OCI-LY7 (cell line): Measurements from ENCODE around the gene DCLK1. TPM values are rescaled to one million over a fixed set of nuclear protein-coding genes. Genes with fewer than 3 reads are reported as not detected.

Source experiments
- BruUV-seq: library from RNA; stranded (reverse); fragments of 400-500 nt; replicated peaks from 2 replicates; lab custom pipeline; 2021; lab: Mats Ljungman, UMichigan
- CTCF ChIA-PET: fragments of 300-600 bp; sonication (Branson Sonifier 250); formaldehyde crosslinking; loops from one replicate; lab custom pipeline; 2022; ENCODE audit warnings: antibody characterized with exemption; ENCODE audit not compliant: unreplicated experiment; lab: Charles Lee
- POLR2A ChIA-PET: fragments of 300-600 bp; sonication (Branson Sonifier 250); formaldehyde crosslinking; loops from one replicate; lab custom pipeline; 2022; ENCODE audit warnings: antibody characterized with exemption; lab: Charles Lee
- DNase-seq: peaks from one replicate; pipeline ENCODE4 v3.0.0-alpha.2; 2015; ENCODE audit warnings: low spot score
- H2AFZ ChIP-seq: fragments of 200-600 bp; sonication (generic), shearing (Covaris generic); 2 replicates; pipeline ENCODE4 v1.6.1; 2014; ENCODE audit warnings: mild to moderate bottlenecking, antibody characterized with exemption, low read length, moderate library complexity
- H3K27ac ChIP-seq: fragments of 200-600 bp; sonication (generic); 2 replicates; pipeline ENCODE4 v1.5.1; 2014; ENCODE audit warnings: mixed run types, low read depth, mild to moderate bottlenecking, moderate library complexity, low read length, inconsistent platforms; ENCODE audit not compliant: poor library complexity, severe bottlenecking
- H3K36me3 ChIP-seq: fragments of 200-600 bp; sonication (generic); 2 replicates; pipeline ENCODE4 v1.6.1; 2014; ENCODE audit warnings: mild to moderate bottlenecking, antibody characterized with exemption, low read length, moderate library complexity, mixed read lengths; ENCODE audit not compliant: insufficient read depth
- H3K4me1 ChIP-seq: fragments of 200-600 bp; sonication (generic); 2 replicates; pipeline ENCODE4 v1.5.1; 2014; ENCODE audit warnings: mild to moderate bottlenecking, low read length; ENCODE audit not compliant: insufficient read depth, poor library complexity, severe bottlenecking
- H3K4me2 ChIP-seq: fragments of 200-600 bp; sonication (generic); 2 replicates; pipeline ENCODE4 v1.6.1; 2014; ENCODE audit warnings: mild to moderate bottlenecking, low read length
- H3K4me3 ChIP-seq: fragments of 200-600 bp; sonication (generic); 2 replicates; pipeline ENCODE4 v1.5.1; 2014; ENCODE audit warnings: mild to moderate bottlenecking, low read depth, low read length; ENCODE audit not compliant: poor library complexity, severe bottlenecking
- H3K79me2 ChIP-seq: fragments of 200-600 bp; sonication (generic); 2 replicates; pipeline ENCODE4 v1.6.1; 2016; ENCODE audit warnings: low read depth, mild to moderate bottlenecking, low read length, moderate library complexity, mixed read lengths; ENCODE audit not compliant: insufficient read depth
- H3K9me2 ChIP-seq: fragments of 200-600 bp; sonication (generic); 2 replicates; pipeline ENCODE4 v1.6.1; 2016; ENCODE audit warnings: mild to moderate bottlenecking, low read length, mixed read lengths; ENCODE audit not compliant: insufficient read depth
- H3K9me3 ChIP-seq: fragments of 200-600 bp; sonication (generic); 2 replicates; pipeline ENCODE4 v1.6.1; 2014; ENCODE audit warnings: mild to moderate bottlenecking, mixed run types, low read length, mixed read lengths
- H4K20me1 ChIP-seq: fragments of 200-600 bp; sonication (generic); 2 replicates; pipeline ENCODE4 v1.6.1; 2014; ENCODE audit warnings: mild to moderate bottlenecking, antibody characterized with exemption, low read length, moderate library complexity, mixed read lengths; ENCODE audit not compliant: insufficient read depth
- EZH2phosphoT487 ChIP-seq: fragments of 200-600 bp; sonication (generic); IDR thresholded peaks from 2 replicates; pipeline ENCODE4 v1.6.1; 2018; ENCODE audit warnings: low read depth, borderline replicate concordance, mild to moderate bottlenecking, mixed run types, antibody characterized with exemption, low read length, moderate library complexity, mixed read lengths
- intact Hi-C: fragments of 100-400 bp; cut with micrococcal nuclease; formaldehyde crosslinking; loops from one replicate; pipeline ENCODE4 v1.10.0; 2022; ENCODE audit not compliant: unreplicated experiment
- total RNA-seq, 2 experiments: library from RNA; depleted of rRNA in 1 of 2; stranded (reverse); fragments of >200 nt in 1 of 2; shearing (Covaris generic) in 1 of 2; gene quantifications; 2 replicates each; pipeline ENCODE4 v1.2.3, GENCODE V29; 2014 to 2022
- TF ChIP-seq, protein P1 (sequence below): fragments of 200-600 bp; sonication (generic); conservative IDR thresholded peaks from 2 replicates; pipeline ENCODE4 v1.5.1; 2014; ENCODE audit warnings: mild to moderate bottlenecking, antibody characterized with exemption, low read length, moderate library complexity, mixed read lengths

Gene DCLK1
- total RNA-seq, 2 experiments from 2014 or later: not detected

DNA sequence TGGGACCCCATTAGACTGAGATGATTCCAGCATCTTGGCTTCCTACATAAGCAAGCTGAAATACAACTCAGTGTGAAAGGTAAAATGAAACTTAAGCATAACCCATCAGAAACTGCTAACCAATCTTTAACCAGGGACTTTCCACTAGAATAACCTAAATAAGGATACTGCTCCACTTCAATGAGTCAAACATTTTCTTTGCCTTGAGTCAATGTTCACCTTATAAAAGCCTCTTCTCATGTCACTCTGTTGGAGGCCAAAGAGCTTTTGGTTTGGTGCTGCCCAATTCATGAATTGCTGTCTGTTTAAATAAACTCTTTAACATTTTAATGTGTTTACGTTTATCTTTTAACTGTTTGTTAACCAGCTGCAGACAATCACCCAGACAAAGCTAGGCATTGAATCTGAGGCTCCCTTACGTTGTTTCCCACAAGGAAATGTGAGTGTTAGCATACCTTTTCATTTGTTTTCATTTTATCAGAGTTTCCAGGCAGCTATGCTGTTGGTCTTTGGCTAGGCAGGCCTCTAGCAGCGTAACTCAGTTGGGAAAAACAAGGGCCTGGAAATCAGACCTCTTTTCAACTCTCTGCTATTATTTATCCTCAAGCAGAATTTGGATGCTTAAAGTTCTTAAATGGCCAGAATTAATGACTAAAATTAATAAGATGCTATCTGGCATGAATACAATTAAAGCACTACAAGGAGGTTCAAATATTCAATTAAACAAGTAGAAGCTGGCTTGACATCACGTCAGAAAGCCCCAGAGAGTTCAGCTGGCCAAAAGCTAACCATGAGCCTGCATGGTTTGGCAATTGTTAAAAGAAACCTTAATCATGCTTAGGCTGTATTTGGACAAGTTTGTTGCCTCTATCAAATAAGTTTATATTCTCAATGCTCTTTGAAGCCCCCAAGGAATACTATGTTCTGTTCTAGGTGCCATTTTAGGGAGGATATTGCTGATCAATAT, 200.2 kb downstream of the DCLK1 start:
- no peak overlapping the region for H3K27ac ChIP-seq
- no peaks in the 10 kb centered on the region for H3K79me2 ChIP-seq
- no TSS peak for BruUV-seq
- intact Hi-C loops: no loop called here
- H3K4me3 ChIP-seq: no peak overlapping the region
- no peaks in the 10 kb centered on the region for H3K9me3 ChIP-seq
- no peak overlapping the region for H3K4me2 ChIP-seq
- no peaks in the 10 kb centered on the region for H3K36me3 ChIP-seq
- no peak for TF ChIP-seq EZH2phosphoT487
- TF ChIP-seq, protein P1, sequence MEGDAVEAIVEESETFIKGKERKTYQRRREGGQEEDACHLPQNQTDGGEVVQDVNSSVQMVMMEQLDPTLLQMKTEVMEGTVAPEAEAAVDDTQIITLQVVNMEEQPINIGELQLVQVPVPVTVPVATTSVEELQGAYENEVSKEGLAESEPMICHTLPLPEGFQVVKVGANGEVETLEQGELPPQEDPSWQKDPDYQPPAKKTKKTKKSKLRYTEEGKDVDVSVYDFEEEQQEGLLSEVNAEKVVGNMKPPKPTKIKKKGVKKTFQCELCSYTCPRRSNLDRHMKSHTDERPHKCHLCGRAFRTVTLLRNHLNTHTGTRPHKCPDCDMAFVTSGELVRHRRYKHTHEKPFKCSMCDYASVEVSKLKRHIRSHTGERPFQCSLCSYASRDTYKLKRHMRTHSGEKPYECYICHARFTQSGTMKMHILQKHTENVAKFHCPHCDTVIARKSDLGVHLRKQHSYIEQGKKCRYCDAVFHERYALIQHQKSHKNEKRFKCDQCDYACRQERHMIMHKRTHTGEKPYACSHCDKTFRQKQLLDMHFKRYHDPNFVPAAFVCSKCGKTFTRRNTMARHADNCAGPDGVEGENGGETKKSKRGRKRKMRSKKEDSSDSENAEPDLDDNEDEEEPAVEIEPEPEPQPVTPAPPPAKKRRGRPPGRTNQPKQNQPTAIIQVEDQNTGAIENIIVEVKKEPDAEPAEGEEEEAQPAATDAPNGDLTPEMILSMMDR: no peak
- no peak for DNase-seq
- ChIA-PET CTCF (no interaction called here), POLR2A (interaction anchor here (0.6 kb wide), 1 partner anchor 1288 kb away, joined by 3 read pairs; no protein-coding TSS in a partner anchor)
- H4K20me1 ChIP-seq: no peaks in the 10 kb centered on the region
- H3K9me2 ChIP-seq: no peaks in the 10 kb centered on the region
- no peak overlapping the region for H2AFZ ChIP-seq
- H3K4me1 ChIP-seq: no peaks in the 10 kb centered on the region

DNA sequence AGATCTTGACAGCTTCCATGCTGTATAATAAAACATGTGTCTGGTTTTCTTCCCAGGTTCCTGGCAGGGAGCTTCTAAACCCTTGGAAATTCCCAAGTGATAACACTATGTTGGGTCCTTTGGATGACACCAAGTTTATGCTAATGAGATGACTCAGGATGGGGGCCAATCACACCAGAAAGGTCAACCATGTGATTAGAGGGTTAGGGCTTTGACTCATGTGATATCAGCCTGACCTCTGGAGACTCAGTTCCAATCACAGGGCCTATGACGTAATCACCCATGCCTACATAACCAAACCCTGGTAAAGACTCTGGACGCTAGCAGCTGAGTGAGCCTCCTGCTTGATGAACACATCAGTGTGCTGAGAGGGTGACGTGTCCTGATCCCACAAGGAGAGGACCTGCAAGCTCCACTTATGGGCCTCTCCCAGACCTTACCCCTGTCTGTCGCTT, 203.6 kb downstream of the DCLK1 start:
- no TSS peak for BruUV-seq
- no peaks in the 10 kb centered on the region for H3K4me1 ChIP-seq
- intact Hi-C loops: no loop called here
- no peaks in the 10 kb centered on the region for H3K9me2 ChIP-seq
- DNase-seq: no peak
- H3K27ac ChIP-seq: no peak overlapping the region
- TF ChIP-seq, protein P1: no peak
- no peak for TF ChIP-seq EZH2phosphoT487
- no peak overlapping the region for H3K4me2 ChIP-seq
- no peaks in the 10 kb centered on the region for H3K9me3 ChIP-seq
- POLR2A ChIA-PET: no interaction called here
- H3K79me2 ChIP-seq: no peaks in the 10 kb centered on the region
- CTCF ChIA-PET: no interaction called here
- no peaks in the 10 kb centered on the region for H3K36me3 ChIP-seq
- no peaks in the 10 kb centered on the region for H4K20me1 ChIP-seq
- H3K4me3 ChIP-seq: no peak overlapping the region
- H2AFZ ChIP-seq: no peak overlapping the region
